Cardiac fibroblast (primary cell): Measurements from ENCODE around the gene SLC6A12.

Source experiments
- DNase-seq, 2 donors: peaks; one replicate each; pipeline versions ENCODE4 v3.0.0 to v3.0.0-alpha.2; 2010; ENCODE audit warnings: low read depth in 2 of 2
- H3K4me3 ChIP-seq, 2 donors: replicated peaks in 1 of 2; 1 replicate in 1 of 2; 2 replicates in 1 of 2; pipeline ENCODE4 v1.5.1; 2011; ENCODE audit warnings: low read depth in 2 of 2, low read length in 2 of 2, mild to moderate bottlenecking in 2 of 2, moderate library complexity in 1 of 2
- CTCF ChIP-seq: IDR thresholded peaks from one replicate; pipeline ENCODE4 v1.5.1; 2011; ENCODE audit warnings: low read depth, mild to moderate bottlenecking, low read length, inconsistent platforms

SLC6A12 gene

DNA sequence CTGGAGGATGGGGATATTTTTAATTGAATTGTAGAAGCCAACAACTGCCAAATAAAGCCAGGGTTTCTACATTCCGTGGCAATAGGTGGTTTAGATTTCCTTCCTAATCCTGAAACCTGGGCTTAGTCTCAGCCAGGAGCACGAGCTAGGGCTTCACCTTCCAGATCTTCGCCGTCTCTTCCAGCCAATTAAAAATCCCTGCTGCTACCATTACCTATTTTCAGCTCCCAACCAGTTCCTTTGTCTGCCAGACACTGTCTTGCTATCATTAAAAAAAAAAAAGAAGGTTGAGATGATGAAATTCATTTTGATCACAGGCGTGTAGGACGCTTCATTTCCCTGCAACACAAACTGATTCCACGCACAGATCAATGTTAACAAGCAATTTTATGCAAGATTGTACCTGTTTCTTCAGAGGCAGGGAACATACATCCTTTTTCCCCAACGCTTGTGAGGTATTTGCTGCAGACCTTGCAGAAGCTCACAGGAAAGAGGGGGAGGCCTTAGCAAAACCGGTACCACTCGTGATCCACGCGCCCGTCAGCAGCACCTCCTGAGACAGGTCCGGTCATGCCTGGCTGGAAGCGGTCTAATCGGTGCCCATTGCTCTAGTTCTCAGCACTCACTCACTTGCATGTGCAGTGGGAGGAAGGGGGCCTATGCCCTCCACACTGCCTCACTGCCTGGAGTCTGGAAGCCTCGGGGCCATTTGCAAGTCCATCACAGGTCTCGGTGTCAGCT is 65.1 kb downstream of the SLC6A12 start:
- no peak for DNase-seq
- H3K4me3 ChIP-seq = no peak overlapping the region
- no peak for TF ChIP-seq CTCF

DNA sequence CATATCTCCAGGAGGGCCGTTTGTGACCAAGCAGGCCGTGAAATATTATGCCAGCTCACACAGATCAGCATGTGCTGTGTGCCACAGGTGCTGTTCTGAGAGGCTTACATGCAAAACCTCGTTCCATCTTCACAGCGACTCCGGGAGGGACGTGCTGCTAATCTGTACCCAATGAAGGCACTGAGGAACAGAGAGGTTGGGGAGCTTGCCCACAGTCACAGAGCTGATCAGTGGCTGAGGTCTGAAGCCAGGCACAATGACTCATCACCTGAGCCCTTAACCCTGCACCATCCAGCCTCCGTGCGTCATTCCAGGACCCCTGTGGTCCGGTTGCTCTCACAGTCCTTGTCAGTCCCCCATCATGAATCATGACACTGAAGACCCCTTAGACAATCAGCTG is 66.7 kb downstream of the SLC6A12 start:
- H3K4me3 ChIP-seq = no peak overlapping the region
- no peak for DNase-seq
- no peak for TF ChIP-seq CTCF

- no peak overlapping the region for H3K4me3 ChIP-seq
- no peak for TF ChIP-seq CTCF
- no peak for DNase-seq
These were observed 68.5 kb downstream of the SLC6A12 start for GRCh38 chr12:145369-145960.

DNA sequence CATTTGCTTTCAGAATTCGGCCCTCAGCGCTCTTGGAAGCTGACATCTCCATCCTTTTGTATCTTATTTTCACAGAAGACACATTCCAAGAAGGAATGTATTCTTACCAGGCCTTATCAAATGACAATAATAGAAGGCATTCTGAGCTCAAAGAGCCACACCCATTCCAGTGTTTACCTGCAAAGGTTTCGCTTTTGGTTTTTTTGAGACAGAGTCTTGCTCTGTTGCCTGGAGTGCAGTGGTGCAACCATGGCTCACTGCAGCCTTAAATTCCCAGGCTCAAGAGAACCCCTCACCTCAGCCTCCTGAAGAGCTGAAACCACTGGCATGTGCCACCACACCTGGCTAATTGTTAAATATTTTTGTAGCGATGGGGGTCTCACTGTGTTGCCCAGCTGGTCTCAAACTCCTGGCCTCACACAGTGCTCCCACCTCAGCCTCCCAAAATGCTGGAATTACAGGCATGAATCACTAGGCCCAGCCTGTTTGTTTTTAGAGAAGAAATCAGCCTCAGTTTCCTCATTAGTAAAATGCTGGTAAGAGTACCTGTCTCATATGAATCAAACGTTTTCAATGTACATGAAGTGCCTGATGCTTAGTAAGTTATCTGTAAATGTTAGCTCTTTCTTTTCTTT is 69.2 kb downstream of the SLC6A12 start:
- no peak for DNase-seq
- no peak overlapping the region for H3K4me3 ChIP-seq
- TF ChIP-seq CTCF = no peak

- TF ChIP-seq CTCF = no peak
- H3K4me3 ChIP-seq = no peak overlapping the region
- no peak for DNase-seq
These were observed 69.8 kb downstream of the SLC6A12 start for GRCh38 chr12:143964-144649.

- DNase-seq = no peak
- no peak for TF ChIP-seq CTCF
- H3K4me3 ChIP-seq = no peak overlapping the region
These were observed 73.8 kb downstream of the SLC6A12 start for GRCh38 chr12:140162-140561.
